Hepatocyte (in vitro differentiated cells): ENCODE data around the gene MX1. TPM values are rescaled to one million over a fixed set of nuclear protein-coding genes. Genes with fewer than 3 reads are reported as not detected.

ENCODE experiments used
- DNase-seq: peaks from one replicate; pipeline ENCODE4 v3.0.0-alpha.2; 2016; ENCODE audit warnings: low spot score
- H2AFZ ChIP-seq: fragments of 200-600 bp; sonication (generic); 2 replicates; pipeline ENCODE4 v1.6.0; 2016; ENCODE audit warnings: antibody characterized with exemption, mild to moderate bottlenecking
- H3K27ac ChIP-seq: fragments of 200-600 bp; sonication (generic); 2 replicates; pipeline ENCODE4 v1.5.1; 2016; ENCODE audit warnings: mild to moderate bottlenecking
- H3K27me3 ChIP-seq: fragments of 200-600 bp; sonication (generic); 2 replicates; pipeline ENCODE4 v1.6.1; 2016
- H3K36me3 ChIP-seq: fragments of 200-600 bp; sonication (generic); replicated peaks from 2 replicates; pipeline ENCODE4 v1.5.1; 2016; ENCODE audit warnings: low read depth; ENCODE audit not compliant: insufficient read depth
- H3K4me1 ChIP-seq: fragments of 200-600 bp; sonication (generic); 2 replicates; pipeline ENCODE4 v1.5.1; 2016; ENCODE audit warnings: mild to moderate bottlenecking, moderate library complexity; ENCODE audit not compliant: insufficient read depth
- H3K4me2 ChIP-seq: fragments of 200-600 bp; sonication (generic); 2 replicates; pipeline ENCODE4 v1.6.0; 2016
- H3K4me3 ChIP-seq: fragments of 200-600 bp; sonication (generic); 2 replicates; pipeline ENCODE4 v1.5.1; 2016; ENCODE audit warnings: mild to moderate bottlenecking
- H3K79me2 ChIP-seq: fragments of 200-600 bp; sonication (generic); 2 replicates; pipeline ENCODE4 v1.6.0; 2017; ENCODE audit warnings: mild to moderate bottlenecking
- H3K9me2 ChIP-seq: fragments of 200-600 bp; sonication (generic); replicated peaks from 2 replicates; pipeline ENCODE4 v1.6.0; 2017; ENCODE audit warnings: mild to moderate bottlenecking; ENCODE audit not compliant: insufficient read depth
- H3K9me3 ChIP-seq: fragments of 200-600 bp; sonication (generic); 2 replicates; pipeline ENCODE4 v1.5.1; 2016; ENCODE audit warnings: low read depth, mild to moderate bottlenecking
- H4K20me1 ChIP-seq: fragments of 200-600 bp; sonication (generic); 2 replicates; pipeline ENCODE4 v1.6.0; 2016; ENCODE audit warnings: mild to moderate bottlenecking; ENCODE audit not compliant: insufficient read depth, poor library complexity, severe bottlenecking
- EZH2 ChIP-seq: fragments of 200-600 bp; sonication (generic); IDR thresholded peaks from 2 replicates; pipeline ENCODE4 v1.6.1; 2016; ENCODE audit warnings: antibody characterized with exemption, mild to moderate bottlenecking, borderline replicate concordance
- EZH2phosphoT487 ChIP-seq: fragments of 200-600 bp; sonication (generic); IDR thresholded peaks from one replicate; pipeline ENCODE4 v1.6.1; 2018; ENCODE audit warnings: antibody characterized with exemption, mild to moderate bottlenecking, low read depth, moderate library complexity; ENCODE audit not compliant: unreplicated experiment, severe bottlenecking
- WGBS: methylation state at CpG from one replicate; pipeline ENCODE4 v1.1.6; 2016; ENCODE audit warnings: low lambda C conversion rate; ENCODE audit errors: missing lambda C conversion rate; 5-methylcytosine and 5-hydroxymethylcytosine counted together
- polyA plus RNA-seq: library from polyadenylated mRNA; unstranded; fragments of >200 nt; fragmentation: Nextera tagmentation; extraction: Ambion mirVana; gene quantifications from 2 replicates; pipeline ENCODE4 v1.2.1, GENCODE V29; 2016
- total RNA-seq: library from RNA; depleted of rRNA; stranded (reverse); fragments of >200 nt; gene quantifications from 2 replicates; pipeline ENCODE4 v1.2.3, GENCODE V29; 2014
- TF ChIP-seq, protein P1 (sequence below): fragments of 200-600 bp; sonication (generic); IDR thresholded peaks from 2 replicates; pipeline ENCODE4 v1.5.1; 2016; ENCODE audit warnings: antibody characterized with exemption, mild to moderate bottlenecking; ENCODE audit not compliant: poor library complexity

Gene MX1
- total and polyA plus RNA-seq, 2 experiments from 2014 or later, result 14.2 to 26.6 TPM

DNA sequence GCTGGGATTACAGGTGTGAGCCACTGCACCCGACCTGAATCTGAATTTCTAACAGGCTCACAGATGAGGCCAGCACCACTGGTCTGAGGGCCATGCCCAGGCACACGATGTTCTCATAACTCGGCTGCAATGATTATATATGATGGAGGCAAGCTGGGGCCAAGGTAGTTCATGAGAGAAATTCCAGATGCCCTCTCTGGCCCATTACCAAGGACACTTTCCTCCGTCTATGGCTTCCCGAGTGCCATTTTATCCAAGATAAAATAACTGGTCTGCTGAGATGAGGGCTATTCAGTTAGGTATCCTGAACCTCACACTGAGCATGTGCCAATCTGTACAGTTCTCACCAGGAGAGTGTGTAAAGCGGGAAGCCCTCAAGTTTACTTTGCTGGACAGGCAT, 65.4 kb downstream of the MX1 start:
- peaks cover 3% of the 10 kb centered on the region for H4K20me1 ChIP-seq
- no peaks in the 10 kb centered on the region for H3K9me2 ChIP-seq
- peaks cover 8% of the 10 kb centered on the region for H3K4me1 ChIP-seq
- peaks cover 55% of the 10 kb centered on the region for H3K79me2 ChIP-seq
- no peak for DNase-seq
- TF ChIP-seq EZH2 (no peak), EZH2phosphoT487 (no peak)
- TF ChIP-seq, protein P1, sequence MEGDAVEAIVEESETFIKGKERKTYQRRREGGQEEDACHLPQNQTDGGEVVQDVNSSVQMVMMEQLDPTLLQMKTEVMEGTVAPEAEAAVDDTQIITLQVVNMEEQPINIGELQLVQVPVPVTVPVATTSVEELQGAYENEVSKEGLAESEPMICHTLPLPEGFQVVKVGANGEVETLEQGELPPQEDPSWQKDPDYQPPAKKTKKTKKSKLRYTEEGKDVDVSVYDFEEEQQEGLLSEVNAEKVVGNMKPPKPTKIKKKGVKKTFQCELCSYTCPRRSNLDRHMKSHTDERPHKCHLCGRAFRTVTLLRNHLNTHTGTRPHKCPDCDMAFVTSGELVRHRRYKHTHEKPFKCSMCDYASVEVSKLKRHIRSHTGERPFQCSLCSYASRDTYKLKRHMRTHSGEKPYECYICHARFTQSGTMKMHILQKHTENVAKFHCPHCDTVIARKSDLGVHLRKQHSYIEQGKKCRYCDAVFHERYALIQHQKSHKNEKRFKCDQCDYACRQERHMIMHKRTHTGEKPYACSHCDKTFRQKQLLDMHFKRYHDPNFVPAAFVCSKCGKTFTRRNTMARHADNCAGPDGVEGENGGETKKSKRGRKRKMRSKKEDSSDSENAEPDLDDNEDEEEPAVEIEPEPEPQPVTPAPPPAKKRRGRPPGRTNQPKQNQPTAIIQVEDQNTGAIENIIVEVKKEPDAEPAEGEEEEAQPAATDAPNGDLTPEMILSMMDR, result no peak
- H3K27ac ChIP-seq, result no peak overlapping the region
- 84% methylated on average over 6 of the region's 6 CpGs for WGBS
- no peak overlapping the region for H3K4me2 ChIP-seq
- no peaks in the 10 kb centered on the region for H3K9me3 ChIP-seq
- H3K4me3 ChIP-seq, result no peak overlapping the region
- H2AFZ ChIP-seq, result no peak overlapping the region
- no peaks in the 10 kb centered on the region for H3K36me3 ChIP-seq
- H3K27me3 ChIP-seq, result no peaks in the 10 kb centered on the region

DNA sequence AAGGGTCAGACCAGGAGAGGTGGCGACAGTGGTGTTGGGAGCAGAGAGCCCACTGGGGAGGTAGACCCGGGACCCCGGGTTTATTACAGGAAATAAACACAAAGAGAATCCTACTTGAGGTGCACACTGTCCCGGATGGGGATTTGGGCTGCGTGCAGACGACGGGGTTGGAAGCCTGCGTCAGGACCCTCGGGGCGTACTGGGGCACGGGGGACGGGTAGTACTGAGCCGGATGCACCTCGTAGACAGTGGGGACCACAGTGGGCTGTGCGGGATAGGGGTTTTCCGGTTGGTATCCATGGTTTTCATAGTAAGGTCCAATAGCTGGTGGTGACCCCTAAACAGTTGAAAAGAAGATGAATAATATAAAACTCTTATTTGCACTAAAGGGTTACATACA, 68.2 kb downstream of the MX1 start:
- DNase-seq, result no peak
- Histone ChIP-seq H3K79me2 (peaks cover 69% of the 10 kb centered on the region), H3K9me2 (no peaks in the 10 kb centered on the region), H3K27me3 (no peaks in the 10 kb centered on the region), H3K9me3 (no peaks in the 10 kb centered on the region), H3K4me2 (no peak overlapping the region), H2AFZ (no peak overlapping the region), H3K27ac (no peak overlapping the region), H3K36me3 (no peaks in the 10 kb centered on the region), H3K4me3 (no peak overlapping the region), H3K4me1 (peaks cover 15% of the 10 kb centered on the region), H4K20me1 (peaks cover 3% of the 10 kb centered on the region)
- WGBS, result 96% methylated on average over 16 of the region's 16 CpGs
- TF ChIP-seq EZH2phosphoT487 (no peak), EZH2 (no peak)
- TF ChIP-seq, protein P1, result no peak

DNA sequence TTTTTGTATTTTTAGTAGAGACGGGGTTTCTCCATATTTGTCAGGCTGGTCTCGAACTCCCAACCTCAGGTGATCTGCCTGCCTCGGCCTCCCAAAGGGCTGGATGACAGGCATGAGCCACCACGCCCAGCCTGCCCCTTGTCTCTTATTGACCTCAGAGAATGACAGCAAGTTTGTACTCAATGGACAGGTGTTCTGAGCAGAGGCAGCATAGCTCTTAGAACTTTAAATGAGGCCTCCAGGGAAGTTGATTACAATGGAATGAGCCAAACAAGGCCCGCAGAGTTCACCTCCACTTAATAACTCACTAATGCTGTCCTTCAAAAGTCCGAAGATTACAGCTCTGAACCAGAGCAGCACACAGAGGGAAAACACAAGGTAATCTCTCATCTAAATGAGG, 71.0 kb downstream of the MX1 start:
- Histone ChIP-seq H3K4me2 (no peak overlapping the region), H3K4me3 (no peak overlapping the region), H2AFZ (no peak overlapping the region), H3K9me3 (no peaks in the 10 kb centered on the region), H3K4me1 (peaks cover 31% of the 10 kb centered on the region), H3K27me3 (no peaks in the 10 kb centered on the region), H3K27ac (peak overlapping the region; percentile 95), H3K9me2 (no peaks in the 10 kb centered on the region), H4K20me1 (peaks cover 3% of the 10 kb centered on the region), H3K79me2 (peaks cover 75% of the 10 kb centered on the region), H3K36me3 (no peaks in the 10 kb centered on the region)
- DNase-seq, result peak; percentile 52
- 58% methylated on average over 6 of the region's 6 CpGs for WGBS
- TF ChIP-seq, protein P1, result no peak
- no peak for TF ChIP-seq EZH2phosphoT487
- TF ChIP-seq EZH2, result no peak

DNA sequence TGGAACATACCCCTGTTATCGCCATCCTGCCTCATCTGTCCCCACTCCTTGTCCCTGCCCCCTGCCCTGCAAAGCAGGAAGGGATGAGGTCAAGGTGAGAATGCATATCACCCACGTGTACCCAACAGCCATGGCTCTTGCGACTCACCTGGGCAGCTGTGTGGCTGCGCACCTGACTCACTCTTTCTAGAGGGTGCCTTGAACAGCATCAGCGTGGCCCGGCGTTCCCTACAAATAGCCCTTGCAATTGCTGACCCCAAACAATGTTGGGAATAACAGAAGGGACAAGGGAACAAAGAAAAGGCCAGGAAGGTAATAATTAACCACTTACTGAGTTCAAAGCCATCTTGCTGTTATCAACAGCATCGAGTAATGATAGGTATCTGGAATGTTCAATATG, 71.7 kb downstream of the MX1 start:
- DNase-seq, result no peak
- Histone ChIP-seq H3K36me3 (no peaks in the 10 kb centered on the region), H3K27me3 (no peaks in the 10 kb centered on the region), H3K79me2 (peaks cover 75% of the 10 kb centered on the region), H3K4me2 (peak overlapping the region; percentile 59), H3K4me1 (peaks cover 31% of the 10 kb centered on the region), H3K9me3 (no peaks in the 10 kb centered on the region), H4K20me1 (peaks cover 3% of the 10 kb centered on the region), H3K4me3 (no peak overlapping the region), H2AFZ (no peak overlapping the region), H3K27ac (peak overlapping the region; percentile 95), H3K9me2 (no peaks in the 10 kb centered on the region)
- 50% methylated on average over 8 of the region's 8 CpGs for WGBS
- TF ChIP-seq EZH2phosphoT487, result no peak
- no peak for TF ChIP-seq EZH2
- TF ChIP-seq, protein P1, result no peak
